Mammary epithelial cell (primary cell): ENCODE results near the gene LZTS3.

ENCODE experiments used
- EZH2 ChIP-seq: IDR thresholded peaks from 2 replicates; pipeline ENCODE4 v1.6.1; 2012; ENCODE audit warnings: low read length, inconsistent platforms, borderline replicate concordance
- TF ChIP-seq, protein P1 (sequence below), 2 donors: IDR thresholded peaks in 1 of 2; conservative IDR thresholded peaks in 1 of 2; 2 replicates each; pipeline ENCODE4 v1.5.1; 2011 to 2012; ENCODE audit warnings: inconsistent platforms in 2 of 2, low read length in 2 of 2, mild to moderate bottlenecking in 2 of 2, control low read depth in 1 of 2, low read depth in 1 of 2; ENCODE audit not compliant: insufficient read depth in 1 of 2; ENCODE audit errors: extremely low read depth in 1 of 2

DNA sequence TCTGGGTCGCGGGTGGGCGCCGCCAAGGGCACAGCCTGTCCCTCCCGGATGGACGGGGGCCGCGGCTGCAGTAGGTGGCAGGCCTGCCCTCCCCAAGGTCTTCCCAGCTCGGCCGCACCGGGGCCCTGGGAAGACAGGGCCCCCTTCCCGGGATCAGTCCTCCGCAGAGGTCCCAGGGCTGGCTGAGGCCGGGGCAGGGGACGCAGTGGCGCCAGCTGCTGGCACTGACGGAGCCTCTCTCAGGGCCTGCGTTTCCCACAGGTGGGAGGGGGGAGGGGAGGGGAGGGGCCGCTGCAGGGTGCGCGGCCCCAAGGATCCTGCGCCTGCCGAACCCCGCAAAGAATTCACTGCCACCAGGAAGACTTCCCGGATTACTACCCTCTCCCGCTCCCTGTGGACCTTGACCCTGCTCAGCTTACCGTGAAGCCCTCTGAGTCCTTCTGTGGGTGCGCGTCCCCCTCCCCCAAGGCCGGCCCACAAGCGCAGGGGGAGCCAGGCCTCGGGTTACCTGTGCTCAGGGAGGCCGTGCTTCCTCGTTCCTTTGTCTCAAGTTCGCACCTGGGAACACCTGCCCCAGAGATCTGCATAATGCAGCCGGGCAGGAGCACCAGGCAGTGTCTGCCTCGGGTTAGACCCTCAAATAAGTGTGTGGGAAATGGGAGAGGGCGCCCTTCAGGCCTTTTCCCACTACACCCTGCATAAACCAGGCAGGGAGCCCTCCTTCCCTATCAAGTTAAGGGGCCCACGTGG, 5.1 kb downstream of the LZTS3 start:
- TF ChIP-seq, protein P1, sequence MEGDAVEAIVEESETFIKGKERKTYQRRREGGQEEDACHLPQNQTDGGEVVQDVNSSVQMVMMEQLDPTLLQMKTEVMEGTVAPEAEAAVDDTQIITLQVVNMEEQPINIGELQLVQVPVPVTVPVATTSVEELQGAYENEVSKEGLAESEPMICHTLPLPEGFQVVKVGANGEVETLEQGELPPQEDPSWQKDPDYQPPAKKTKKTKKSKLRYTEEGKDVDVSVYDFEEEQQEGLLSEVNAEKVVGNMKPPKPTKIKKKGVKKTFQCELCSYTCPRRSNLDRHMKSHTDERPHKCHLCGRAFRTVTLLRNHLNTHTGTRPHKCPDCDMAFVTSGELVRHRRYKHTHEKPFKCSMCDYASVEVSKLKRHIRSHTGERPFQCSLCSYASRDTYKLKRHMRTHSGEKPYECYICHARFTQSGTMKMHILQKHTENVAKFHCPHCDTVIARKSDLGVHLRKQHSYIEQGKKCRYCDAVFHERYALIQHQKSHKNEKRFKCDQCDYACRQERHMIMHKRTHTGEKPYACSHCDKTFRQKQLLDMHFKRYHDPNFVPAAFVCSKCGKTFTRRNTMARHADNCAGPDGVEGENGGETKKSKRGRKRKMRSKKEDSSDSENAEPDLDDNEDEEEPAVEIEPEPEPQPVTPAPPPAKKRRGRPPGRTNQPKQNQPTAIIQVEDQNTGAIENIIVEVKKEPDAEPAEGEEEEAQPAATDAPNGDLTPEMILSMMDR (conservative IDR thresholded peaks at IDR 0.05 in 1 of 2, IDR thresholded peaks at IDR 0.05 in 1 of 2; ENCODE audit: extremely low read depth in 1 of 2, insufficient read depth in 1 of 2, low read depth in 1 of 2, low read length in 2 of 2): no peak
- no peak for TF ChIP-seq EZH2
